ENCODE data around the gene FAM227A. TPM values are rescaled to one million over a fixed set of nuclear protein-coding genes. Genes with fewer than 3 reads are reported as not detected.

FAM227A gene
- total and polyA plus RNA-seq, 2 of the 8 experiments (the other 6 are each of a cell fraction or from before 2014, with no cell fraction given) = 2.1 to 3.9 TPM

GRCh38 chr22:38631724-38632123 is 24.5 kb downstream of the FAM227A start:
- no peak overlapping the region for H4K91ac ChIP-seq (replicated peaks; ENCODE audit: insufficient read length, low read length)
- no peak for FAIRE-seq
- TF ChIP-seq JUND (IDR thresholded peaks at IDR 0.05; ENCODE audit: low read length) = no peak
- TF ChIP-seq EGR1 (IDR thresholded peaks at IDR 0.05; ENCODE audit: borderline replicate concordance, low read depth, low read length) = no peak
- TF ChIP-seq RNF2 (IDR thresholded peaks at IDR 0.05; ENCODE audit: borderline replicate concordance, low read depth, low read length, missing control alignments, poor library complexity, severe bottlenecking) = no peak
- no peak for TF ChIP-seq SUZ12 (IDR thresholded peaks at IDR 0.05; ENCODE audit: low read length)
- TF ChIP-seq, protein P1, sequence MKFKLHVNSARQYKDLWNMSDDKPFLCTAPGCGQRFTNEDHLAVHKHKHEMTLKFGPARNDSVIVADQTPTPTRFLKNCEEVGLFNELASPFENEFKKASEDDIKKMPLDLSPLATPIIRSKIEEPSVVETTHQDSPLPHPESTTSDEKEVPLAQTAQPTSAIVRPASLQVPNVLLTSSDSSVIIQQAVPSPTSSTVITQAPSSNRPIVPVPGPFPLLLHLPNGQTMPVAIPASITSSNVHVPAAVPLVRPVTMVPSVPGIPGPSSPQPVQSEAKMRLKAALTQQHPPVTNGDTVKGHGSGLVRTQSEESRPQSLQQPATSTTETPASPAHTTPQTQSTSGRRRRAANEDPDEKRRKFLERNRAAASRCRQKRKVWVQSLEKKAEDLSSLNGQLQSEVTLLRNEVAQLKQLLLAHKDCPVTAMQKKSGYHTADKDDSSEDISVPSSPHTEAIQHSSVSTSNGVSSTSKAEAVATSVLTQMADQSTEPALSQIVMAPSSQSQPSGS (IDR thresholded peaks at IDR 0.05; ENCODE audit: low read length) = no peak
- no peak for TF ChIP-seq GABPA (IDR thresholded peaks at IDR 0.05; ENCODE audit: borderline replicate concordance, insufficient read depth, low read length)
- TF ChIP-seq SP4 (IDR thresholded peaks at IDR 0.05; ENCODE audit: low read length) = no peak
- TF ChIP-seq, protein P2, sequence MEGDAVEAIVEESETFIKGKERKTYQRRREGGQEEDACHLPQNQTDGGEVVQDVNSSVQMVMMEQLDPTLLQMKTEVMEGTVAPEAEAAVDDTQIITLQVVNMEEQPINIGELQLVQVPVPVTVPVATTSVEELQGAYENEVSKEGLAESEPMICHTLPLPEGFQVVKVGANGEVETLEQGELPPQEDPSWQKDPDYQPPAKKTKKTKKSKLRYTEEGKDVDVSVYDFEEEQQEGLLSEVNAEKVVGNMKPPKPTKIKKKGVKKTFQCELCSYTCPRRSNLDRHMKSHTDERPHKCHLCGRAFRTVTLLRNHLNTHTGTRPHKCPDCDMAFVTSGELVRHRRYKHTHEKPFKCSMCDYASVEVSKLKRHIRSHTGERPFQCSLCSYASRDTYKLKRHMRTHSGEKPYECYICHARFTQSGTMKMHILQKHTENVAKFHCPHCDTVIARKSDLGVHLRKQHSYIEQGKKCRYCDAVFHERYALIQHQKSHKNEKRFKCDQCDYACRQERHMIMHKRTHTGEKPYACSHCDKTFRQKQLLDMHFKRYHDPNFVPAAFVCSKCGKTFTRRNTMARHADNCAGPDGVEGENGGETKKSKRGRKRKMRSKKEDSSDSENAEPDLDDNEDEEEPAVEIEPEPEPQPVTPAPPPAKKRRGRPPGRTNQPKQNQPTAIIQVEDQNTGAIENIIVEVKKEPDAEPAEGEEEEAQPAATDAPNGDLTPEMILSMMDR (IDR thresholded peaks at IDR 0.05; ENCODE audit: control extremely low read depth in 1 of 3, insufficient read depth in 1 of 3, low read depth in 1 of 3, low read length in 3 of 3) = no peak
- TF ChIP-seq YY1 (IDR thresholded peaks at IDR 0.05; ENCODE audit: low read depth, low read length) = no peak
- TF ChIP-seq CBX8 (IDR thresholded peaks at IDR 0.05; ENCODE audit: borderline replicate concordance, low read depth, low read length) = no peak

More at GRCh38 chr22:38631724-38632123, 24.5 kb downstream of the FAM227A start:
- DNase-seq (ENCODE audit: low read depth in 1 of 2, low spot score in 2 of 2) = no peak
- no peaks in the 10 kb centered on the region for H3K4me1 ChIP-seq (replicated peaks in 1 of 4; ENCODE audit: control insufficient read depth in 3 of 4, insufficient read depth in 4 of 4, low read length in 3 of 4)
- H4K20me1 ChIP-seq (replicated peaks in 1 of 2; ENCODE audit: control insufficient read depth in 1 of 2, insufficient read depth in 2 of 2, low read length in 2 of 2) = peaks cover 0 to 2% of the 10 kb centered on the region in 2 experiments
- H3K56ac ChIP-seq (replicated peaks; ENCODE audit: insufficient read length, low read depth, low read length) = no peak overlapping the region
- CTCF ChIA-PET (ENCODE audit: partially characterized antibody) = no interaction called here
- H2BK12ac ChIP-seq (ENCODE audit: low read depth, low read length) = no peak overlapping the region
- H2BK5ac ChIP-seq (ENCODE audit: low read depth, low read length) = no peak overlapping the region; the same call in 1 of the 2 replicates
- 86% methylated on average over 9 of the region's 9 CpGs; no CpG with 5 or more reads in 1 of the 2 experiments for WGBS, 2 experiments (ENCODE audit: extremely low coverage in 1 of 2, insufficient coverage in 1 of 2, insufficient read length in 1 of 2, insufficient replicate concordance in 2 of 2, low coverage in 1 of 2, low lambda C conversion rate in 2 of 2, missing lambda C conversion rate in 1 of 2)
- H3K9ac ChIP-seq (replicated peaks in 1 of 4; ENCODE audit: extremely low read depth in 1 of 4, low read depth in 3 of 4, low read length in 3 of 4) = no peak overlapping the region
- no peak overlapping the region for H4K5ac ChIP-seq (ENCODE audit: insufficient read length, low read depth, low read length)
- H3K36me3 ChIP-seq (ENCODE audit: control insufficient read depth in 2 of 4, insufficient read depth in 4 of 4, low read length in 3 of 4) = peaks cover 0 to 20% (median 2%) of the 10 kb centered on the region in 4 experiments; a peak in 4 of 8 replicates
- no peak overlapping the region for H3K4me3 ChIP-seq (ENCODE audit: extremely low read depth in 1 of 4, insufficient read depth in 2 of 4, low read depth in 3 of 4, low read length in 4 of 4)
- no peak overlapping the region for H3K14ac ChIP-seq (ENCODE audit: insufficient read length)
- H3K27ac ChIP-seq (ENCODE audit: low read depth, low read length) = no peak overlapping the region
- H4K8ac ChIP-seq (ENCODE audit: extremely low read depth, insufficient read depth, low read length) = no peak overlapping the region
- POLR2A ChIA-PET (ENCODE audit: partially characterized antibody) = no interaction called here
- no peak overlapping the region for H3K18ac ChIP-seq (ENCODE audit: extremely low read depth, low read length)
- no peak overlapping the region for H2BK120ac ChIP-seq (replicated peaks; ENCODE audit: low read depth, low read length)
- no peaks in the 10 kb centered on the region for H3K79me1 ChIP-seq (ENCODE audit: low read depth, low read length)
- H3K4me2 ChIP-seq (ENCODE audit: insufficient read depth in 1 of 2, low read depth in 2 of 2, low read length in 2 of 2) = no peak overlapping the region
- H3K27me3 ChIP-seq (replicated peaks in 1 of 4; ENCODE audit: control insufficient read depth in 3 of 4, extremely low read depth in 1 of 4, insufficient read depth in 3 of 4, low read length in 3 of 4) = no peaks in the 10 kb centered on the region
- no peak overlapping the region for H3K4ac ChIP-seq (replicated peaks; ENCODE audit: insufficient read length, low read depth, low read length)
- no peaks in the 10 kb centered on the region for H3K23me2 ChIP-seq (ENCODE audit: low read depth, low read length)
- no peaks in the 10 kb centered on the region for H3K79me2 ChIP-seq (ENCODE audit: control insufficient read depth in 1 of 2, insufficient read depth in 2 of 2, low read length in 2 of 2)
- H3K23ac ChIP-seq (ENCODE audit: insufficient read length) = no peak overlapping the region
- H2BK20ac ChIP-seq (ENCODE audit: low read length) = no peak overlapping the region
- no peak overlapping the region for H2BK15ac ChIP-seq (ENCODE audit: low read length)
- H2AK5ac ChIP-seq (ENCODE audit: low read depth, low read length) = no peak overlapping the region
- H2AFZ ChIP-seq (ENCODE audit: low read length) = no peak overlapping the region
- H3K9me3 ChIP-seq (ENCODE audit: insufficient read depth in 2 of 2, low read depth in 1 of 2, low read length in 1 of 2) = no peaks in the 10 kb centered on the region
